Right lobe of liver (tissue), 6 donors: ENCODE results near the gene EXOC4. TPM values are rescaled to one million over a fixed set of nuclear protein-coding genes. Genes with fewer than 3 reads are reported as not detected.

Source experiments
- ATAC-seq, 4 donors: fragments of 200-7000 bp; cut with Tn5 transposase; one replicate each; pipeline ENCODE4 v1.9.1; 2020; ENCODE audit warnings: mild to moderate bottlenecking in 4 of 4, moderate library complexity in 4 of 4
- DNase-seq, 3 donors: peaks; one replicate each; pipeline ENCODE4 v3.0.0-alpha.2; 2020
- H3K27ac ChIP-seq, 3 donors: fragments of 200-600 bp; one replicate each; pipeline ENCODE4 v1.8.0; 2022
- H3K27me3 ChIP-seq, 2 donors: fragments of 200-600 bp; one replicate each; pipeline ENCODE4 v1.8.0; 2022
- H3K36me3 ChIP-seq, 4 donors: fragments of 200-600 bp; sonication (generic) in 1 of 4; one replicate each; pipeline versions ENCODE4 v1.5.1 to v1.8.0; 2017 to 2022; ENCODE audit warnings: control low read depth in 1 of 4
- H3K4me1 ChIP-seq, 4 donors: fragments of 200-600 bp; sonication (generic) in 1 of 4; one replicate each; pipeline versions ENCODE4 v1.5.1 to v1.8.0; 2017 to 2022; ENCODE audit warnings: control low read depth in 1 of 4
- H3K4me3 ChIP-seq, 3 donors: fragments of 200-600 bp; one replicate each; pipeline ENCODE4 v1.8.0; 2022
- H3K9me3 ChIP-seq, 4 donors: fragments of 200-600 bp; sonication (generic) in 1 of 4; one replicate each; pipeline versions ENCODE4 v1.5.1 to v1.8.0; 2017 to 2022; ENCODE audit warnings: control low read depth in 1 of 4
- CTCF ChIP-seq, 4 donors: fragments of 200-600 bp in 3 of 4; fragments of 450-650 bp in 1 of 4; IDR thresholded peaks; one replicate each; pipeline versions ENCODE4 v1.5.1 to v1.8.0; 2016 to 2022; ENCODE audit warnings: antibody characterized with exemption in 4 of 4, mild to moderate bottlenecking in 2 of 4
- POLR2A ChIP-seq: fragments of 450-650 bp; IDR thresholded peaks from one replicate; pipeline ENCODE4 v1.6.1; 2017; ENCODE audit warnings: antibody characterized with exemption, mild to moderate bottlenecking
- WGBS: methylation state at CpG from one replicate; pipeline ENCODE4 v1.1.6; 2018; ENCODE audit warnings: low coverage, low lambda C conversion rate; ENCODE audit not compliant: insufficient coverage; ENCODE audit errors: missing lambda C conversion rate; 5-methylcytosine and 5-hydroxymethylcytosine counted together
- intact Hi-C, 2 donors: fragments of 100-400 bp; cut with DNase I; formaldehyde crosslinking; loops; one replicate each; pipeline versions ENCODE4 v1.11.2 to v1.14.1; 2022
- total RNA-seq, 6 experiments: library from RNA; depleted of rRNA in 2 of 6; stranded (reverse); fragments of >200 nt in 2 of 6; fragmentation: NEBNext Ultra II Directional in 3 of 6; extraction: Animal tissue kit (Norgen Biotek cat#: 25700) in 3 of 6; gene quantifications; one replicate each; pipeline versions ENCODE4 v1.1.0 to v1.2.4, GENCODE V29; 2016 to 2023
- donor health status: DM: no; HTN: yes; CAD: no.
- donor health status: DM: no; HTN: no; CAD: no.
- donor health status: DM: no; HTN: no; CAD: no.
- donor health status: DM: no; HTN: yes; CAD: no.
- donor health status: DM: no; HTN: yes; CAD: no.

Gene EXOC4
- total RNA-seq, 6 experiments from 2014 or later: 23.7 to 33.5 (median 30.0) TPM

GRCh38 chr7:133730360-133730759 lies 477.5 kb downstream of the EXOC4 start:
- Histone ChIP-seq H3K4me1 (no peaks in the 10 kb centered on the region), H3K27ac (no peak overlapping the region), H3K4me3 (no peak overlapping the region), H3K36me3 (no peaks in the 10 kb centered on the region), H3K9me3 (no peaks in the 10 kb centered on the region), H3K27me3 (no peaks in the 10 kb centered on the region)
- WGBS: 79% methylated on average over 3 of the region's 3 CpGs
- TF ChIP-seq CTCF (IDR thresholded peaks at IDR 0.05) (no peak), POLR2A (no peak)
- ATAC-seq: no peak
- no peak for DNase-seq
- intact Hi-C loops: no loop called here

GRCh38 chr7:133733401-133733800 lies 480.5 kb downstream of the EXOC4 start:
- H3K27me3 ChIP-seq: no peaks in the 10 kb centered on the region
- no peaks in the 10 kb centered on the region for H3K9me3 ChIP-seq
- 100% methylated on average over 2 of the region's 5 CpGs for WGBS
- no peak for ATAC-seq
- intact Hi-C loops: no loop called here
- TF ChIP-seq CTCF (IDR thresholded peaks at IDR 0.05) (no peak), POLR2A (no peak)
- H3K27ac ChIP-seq: no peak overlapping the region
- no peak overlapping the region for H3K4me3 ChIP-seq
- DNase-seq: no peak
- no peaks in the 10 kb centered on the region for H3K36me3 ChIP-seq
- no peaks in the 10 kb centered on the region for H3K4me1 ChIP-seq

GRCh38 chr7:133735222-133735621 lies 482.3 kb downstream of the EXOC4 start:
- no peak for DNase-seq
- no peak overlapping the region for H3K27ac ChIP-seq
- no peak overlapping the region for H3K4me3 ChIP-seq
- no peak for ATAC-seq
- no peaks in the 10 kb centered on the region for H3K4me1 ChIP-seq
- H3K36me3 ChIP-seq: no peaks in the 10 kb centered on the region
- no peak for TF ChIP-seq CTCF (IDR thresholded peaks at IDR 0.05)
- no peak for TF ChIP-seq POLR2A
- WGBS: 71% methylated on average over 1 of the region's 1 CpG
- intact Hi-C loops: no loop called here
- H3K9me3 ChIP-seq: no peaks in the 10 kb centered on the region
- H3K27me3 ChIP-seq: no peaks in the 10 kb centered on the region

- DNase-seq (no peak), ATAC-seq (no peak)
- WGBS: 74% methylated on average over 1 of the region's 1 CpG
- TF ChIP-seq CTCF (IDR thresholded peaks at IDR 0.05): no peak
- TF ChIP-seq POLR2A: no peak
- Histone ChIP-seq H3K36me3 (no peaks in the 10 kb centered on the region), H3K27me3 (no peaks in the 10 kb centered on the region), H3K4me1 (no peaks in the 10 kb centered on the region), H3K27ac (no peak overlapping the region), H3K9me3 (no peaks in the 10 kb centered on the region), H3K4me3 (no peak overlapping the region)
- intact Hi-C loops: no loop called here
Measured at GRCh38 chr7:133739817-133740216, 486.9 kb downstream of the EXOC4 start.

GRCh38 chr7:133741078-133741477 lies 488.2 kb downstream of the EXOC4 start:
- no peak for DNase-seq

More at GRCh38 chr7:133741078-133741477, 488.2 kb downstream of the EXOC4 start:
- no peaks in the 10 kb centered on the region for H3K4me1 ChIP-seq
- no peak overlapping the region for H3K4me3 ChIP-seq
- no peak for ATAC-seq
- no peak overlapping the region for H3K27ac ChIP-seq
- H3K27me3 ChIP-seq: no peaks in the 10 kb centered on the region
- H3K36me3 ChIP-seq: no peaks in the 10 kb centered on the region
- TF ChIP-seq CTCF (IDR thresholded peaks at IDR 0.05): no peak
- no peak for TF ChIP-seq POLR2A
- intact Hi-C loops: no loop called here
- WGBS: 89% methylated on average over 3 of the region's 3 CpGs
- H3K9me3 ChIP-seq: no peaks in the 10 kb centered on the region
